SIG-M5 (cell line): ENCODE results near the gene KRTAP5-11.
"Not testable (repeated sequence)": the region's sequence is repeated elsewhere in the genome, so short reads cannot be mapped to it uniquely, and the experiment has no call there.

Source experiments
- DNase-seq: peaks from one replicate; lab custom pipeline; 2025; lab: John Stamatoyannopoulos, UW

KRTAP5-11 gene

GRCh38 chr11:71582309-71582895 lies at the start of gene KRTAP5-11:
Gene KRTAP5-11 (minus strand): TSS chr11:71582875. CDS start chr11:71582837, 38 bp downstream.
- no peak for DNase-seq

GRCh38 chr11:71631551-71631950 lies 48.9 kb upstream of the KRTAP5-11 start:
- DNase-seq: not testable (repeated sequence)

GRCh38 chr11:71630071-71630470 lies 47.4 kb upstream of the KRTAP5-11 start:
- DNase-seq: not testable (repeated sequence)

- DNase-seq: not testable (repeated sequence)
Observed at GRCh38 chr11:71628943-71629342, 46.3 kb upstream of the KRTAP5-11 start.

GRCh38 chr11:71623226-71623625 lies 40.6 kb upstream of the KRTAP5-11 start:
- not testable (repeated sequence) for DNase-seq

GRCh38 chr11:71622561-71622960 lies 39.9 kb upstream of the KRTAP5-11 start:
- not testable (repeated sequence) for DNase-seq

- DNase-seq: not testable (repeated sequence)
Observed at GRCh38 chr11:71615003-71615402, 32.3 kb upstream of the KRTAP5-11 start.

- DNase-seq: not testable (repeated sequence)
Observed at GRCh38 chr11:71614366-71614917, 31.8 kb upstream of the KRTAP5-11 start.

GRCh38 chr11:71613931-71614330 lies 31.3 kb upstream of the KRTAP5-11 start:
- DNase-seq: not testable (repeated sequence)

- DNase-seq: not testable (repeated sequence)
Observed at GRCh38 chr11:71611218-71611910, 28.7 kb upstream of the KRTAP5-11 start.

- DNase-seq: not testable (repeated sequence)
Observed at GRCh38 chr11:71608272-71608671, 25.6 kb upstream of the KRTAP5-11 start.

- DNase-seq: not testable (repeated sequence)
Observed at GRCh38 chr11:71607520-71608216, 25.0 kb upstream of the KRTAP5-11 start.

GRCh38 chr11:71606853-71607519 lies 24.3 kb upstream of the KRTAP5-11 start:
- DNase-seq: not testable (repeated sequence)

- not testable (repeated sequence) for DNase-seq
Observed at GRCh38 chr11:71604798-71605488, 22.3 kb upstream of the KRTAP5-11 start.

- not testable (repeated sequence) for DNase-seq
Observed at GRCh38 chr11:71603221-71603620, 20.5 kb upstream of the KRTAP5-11 start.

- DNase-seq: not testable (repeated sequence)
Observed at GRCh38 chr11:71589546-71589920, 6.9 kb upstream of the KRTAP5-11 start.

GRCh38 chr11:71588822-71589545 lies 6.3 kb upstream of the KRTAP5-11 start:
- not testable (repeated sequence) for DNase-seq

GRCh38 chr11:71588314-71588713 lies 5.6 kb upstream of the KRTAP5-11 start:
- DNase-seq: not testable (repeated sequence)

- DNase-seq: not testable (repeated sequence)
Observed at GRCh38 chr11:71585673-71586072, 3.0 kb upstream of the KRTAP5-11 start.

- DNase-seq: not testable (repeated sequence)
Observed at GRCh38 chr11:71582969-71583368, 294 bp upstream of the KRTAP5-11 start.

- DNase-seq: no peak
Observed at GRCh38 chr11:71581826-71582225, 849 bp downstream of the KRTAP5-11 start.
